HepG2 (cell line): ENCODE measurements around the gene PCNP. TPM values are rescaled to one million over a fixed set of nuclear protein-coding genes. Genes with fewer than 3 reads are reported as not detected.

Source experiments
- ATF7 ChIP-seq, 2 experiments: fragments of 450-650 bp in 1 of 2; sonication (generic) in 1 of 2; formaldehyde crosslinking in 1 of 2; IDR thresholded peaks; 2 replicates each; pipeline versions ENCODE4 v1.4.0 to v1.6.1; 2016 to 2020; ENCODE audit warnings: antibody characterized with exemption in 1 of 2, mild to moderate bottlenecking in 1 of 2, missing genetic modification reagents in 1 of 2
- CREBL2 ChIP-seq: sonication (generic); formaldehyde crosslinking; IDR thresholded peaks from 2 replicates; pipeline ENCODE4 v1.8.1; 2023; ENCODE audit warnings: missing genetic modification reagents, mild to moderate bottlenecking, borderline replicate concordance
- HDAC1 ChIP-seq: sonication (generic); formaldehyde crosslinking; IDR thresholded peaks from 2 replicates; pipeline ENCODE4 v1.5.1; 2020; ENCODE audit warnings: mild to moderate bottlenecking, missing genetic modification reagents
- HNRNPLL ChIP-seq: fragments of 200-400 bp; formaldehyde crosslinking; IDR thresholded peaks from 2 replicates; pipeline ENCODE4 v1.6.1; 2017; ENCODE audit warnings: mild to moderate bottlenecking, low read depth, low read length; ENCODE audit not compliant: poor library complexity, severe bottlenecking
- KDM5A ChIP-seq: fragments of 200-600 bp; sonication (generic); IDR thresholded peaks from 2 replicates; pipeline ENCODE4 v1.7.0; 2018; ENCODE audit warnings: antibody characterized with exemption, mild to moderate bottlenecking, low read length, borderline replicate concordance
- MAFG ChIP-seq: sonication (generic); formaldehyde crosslinking; IDR thresholded peaks from 2 replicates; pipeline ENCODE4 v1.5.1; 2020; ENCODE audit warnings: mild to moderate bottlenecking, missing genetic modification reagents
- MBD4 ChIP-seq: IDR thresholded peaks from 2 replicates; pipeline ENCODE4 v1.6.1; 2012; ENCODE audit warnings: low read length, inconsistent platforms, borderline replicate concordance
- MEF2D ChIP-seq: sonication (generic); formaldehyde crosslinking; IDR thresholded peaks from 2 replicates; pipeline ENCODE4 v1.5.1; 2020; ENCODE audit warnings: mild to moderate bottlenecking, missing genetic modification reagents
- MEIS2 ChIP-seq: sonication (generic); formaldehyde crosslinking; IDR thresholded peaks from 2 replicates; pipeline ENCODE4 v1.9.0; 2021; ENCODE audit warnings: mild to moderate bottlenecking, missing genetic modification reagents
- NCOA1 ChIP-seq: sonication (generic); formaldehyde crosslinking; IDR thresholded peaks from 2 replicates; pipeline ENCODE4 v1.9.0; 2021; ENCODE audit warnings: missing genetic modification reagents
- NFKB2 ChIP-seq: sonication (generic); formaldehyde crosslinking; IDR thresholded peaks from 2 replicates; pipeline ENCODE4 v1.4.0; 2020; ENCODE audit warnings: missing genetic modification reagents, borderline replicate concordance
- SNAPC5 ChIP-seq: sonication (generic); formaldehyde crosslinking; IDR thresholded peaks from 2 replicates; pipeline ENCODE4 v1.8.1; 2023; ENCODE audit warnings: mild to moderate bottlenecking, missing genetic modification reagents, borderline replicate concordance
- ZFP36 ChIP-seq: fragments of 150-350 bp; IDR thresholded peaks from 2 replicates; pipeline ENCODE4 v1.6.1; 2018; ENCODE audit warnings: borderline replicate concordance, low read length, low read depth; ENCODE audit not compliant: partially characterized antibody
- ZNF180 ChIP-seq: sonication (generic); formaldehyde crosslinking; IDR thresholded peaks from 2 replicates; pipeline ENCODE4 v1.4.0; 2020; ENCODE audit warnings: low read depth, missing genetic modification reagents, borderline replicate concordance
- ZNF335 ChIP-seq: sonication (generic); formaldehyde crosslinking; IDR thresholded peaks from 2 replicates; pipeline ENCODE4 v1.4.0; 2020; ENCODE audit warnings: missing genetic modification reagents
- ZNF337 ChIP-seq: sonication (generic); formaldehyde crosslinking; IDR thresholded peaks from 2 replicates; pipeline ENCODE4 v1.5.1; 2020; ENCODE audit warnings: missing genetic modification reagents, low read depth, mild to moderate bottlenecking, borderline replicate concordance
- ZNF530 ChIP-seq: sonication (generic); formaldehyde crosslinking; IDR thresholded peaks from 2 replicates; pipeline ENCODE4 v1.5.0; 2020; ENCODE audit warnings: low read depth, mild to moderate bottlenecking, missing genetic modification reagents
- ZNF556 ChIP-seq: sonication (generic); formaldehyde crosslinking; IDR thresholded peaks from 2 replicates; pipeline ENCODE4 v1.4.0; 2020; ENCODE audit warnings: mild to moderate bottlenecking, missing genetic modification reagents, borderline replicate concordance
- ZNF609 ChIP-seq: sonication (generic); formaldehyde crosslinking; IDR thresholded peaks from 2 replicates; pipeline ENCODE4 v1.4.0; 2020; ENCODE audit warnings: mild to moderate bottlenecking, missing genetic modification reagents, borderline replicate concordance
- ZNF749 ChIP-seq: sonication (generic); formaldehyde crosslinking; IDR thresholded peaks from 2 replicates; pipeline ENCODE4 v1.8.0; 2022; ENCODE audit warnings: mild to moderate bottlenecking, missing genetic modification reagents, moderate library complexity, borderline replicate concordance
- polyA plus RNA-seq, 8 experiments: library from polyadenylated mRNA; depleted of rRNA in 3 of 8; stranded (reverse) in 7 of 8; unstranded in 1 of 8; fragments of >200 nt; fragmentation: Illumina TruSeq in 4 of 8; extraction: Trizol in 4 of 8; gene quantifications; 2 replicates each; pipeline versions ENCODE4 v1.2.1 to v1.2.3, GENCODE V29; 2011 to 2016; ENCODE audit warnings: low read depth in 4 of 8, missing spikeins in 1 of 8, mixed read lengths in 1 of 8; ENCODE audit not compliant: insufficient read depth in 1 of 8
- total RNA-seq, 5 experiments: library from RNA; depleted of rRNA; stranded (reverse); fragments of >200 nt; fragmentation: Illumina TruSeq; extraction: Trizol; gene quantifications; 2 replicates each; pipeline ENCODE4 v1.2.3, GENCODE V29; 2016; ENCODE audit warnings: low read depth in 1 of 5

Gene PCNP
- total and polyA plus RNA-seq, 2 of the 13 experiments (the other 11 are each of a cell fraction or from before 2014, with no cell fraction given), result 44.1 to 78.2 TPM

GRCh38 chr3:101573449-101574387 is at the start of gene PCNP (continued):
- no peak for TF ChIP-seq ZNF337
- 0 out of 2 replicates have a peak, but pooled peaks have one; percentile 49 for TF ChIP-seq ZNF335 (CRISPR knock-in tag)
- TF ChIP-seq HDAC1 (CRISPR knock-in tag), result 0 out of 2 replicates have a peak, but pooled peaks have one; percentile 57
- TF ChIP-seq HNRNPLL, result peak; percentile 71
- 0 out of 2 replicates have a peak, but pooled peaks have one; percentile 9 for TF ChIP-seq MEF2D (CRISPR knock-in tag)
- TF ChIP-seq MEIS2, result no peak; the same call in 1 of the 2 replicates
- peak; percentile 94 for TF ChIP-seq ATF7 (IDR thresholded peaks at IDR 0.05)
- TF ChIP-seq ATF7 (CRISPR knock-in tag; IDR thresholded peaks at IDR 0.05), result peak; percentile 91
- 0 out of 2 replicates have a peak, but pooled peaks have one; percentile 65 for TF ChIP-seq NFKB2 (CRISPR knock-in tag)
- peak; percentile 93 for TF ChIP-seq KDM5A
- TF ChIP-seq CREBL2 (CRISPR knock-in tag), result peak; percentile 61; the same call in 1 of the 2 replicates
- 0 out of 2 replicates have a peak, but pooled peaks have one; percentile 35 for TF ChIP-seq ZNF749 (CRISPR knock-in tag)
- TF ChIP-seq NCOA1, result no peak; the same call in 1 of the 2 replicates
- no peak; the same call in 1 of the 2 replicates for TF ChIP-seq ZNF556 (CRISPR knock-in tag)
- TF ChIP-seq ZNF609 (CRISPR knock-in tag), result peak; percentile 18; the same call in 1 of the 2 replicates
- no peak for TF ChIP-seq ZNF530
- TF ChIP-seq MBD4, result no peak
- TF ChIP-seq ZFP36, result no peak
- no peak for TF ChIP-seq SNAPC5 (CRISPR knock-in tag)
- TF ChIP-seq ZNF180, result no peak
- peak; percentile 88 for TF ChIP-seq MAFG (CRISPR knock-in tag)
